Measurements from ENCODE around the gene RASSF5. TPM values are rescaled to one million over a fixed set of nuclear protein-coding genes. Genes with fewer than 3 reads are reported as not detected.

RASSF5 gene
- total and polyA plus RNA-seq, 9 of the 15 experiments (the other 6 are each of a cell fraction or from before 2014, with no cell fraction given), result 6.1 to 41.0 (median 25.2) TPM

DNA sequence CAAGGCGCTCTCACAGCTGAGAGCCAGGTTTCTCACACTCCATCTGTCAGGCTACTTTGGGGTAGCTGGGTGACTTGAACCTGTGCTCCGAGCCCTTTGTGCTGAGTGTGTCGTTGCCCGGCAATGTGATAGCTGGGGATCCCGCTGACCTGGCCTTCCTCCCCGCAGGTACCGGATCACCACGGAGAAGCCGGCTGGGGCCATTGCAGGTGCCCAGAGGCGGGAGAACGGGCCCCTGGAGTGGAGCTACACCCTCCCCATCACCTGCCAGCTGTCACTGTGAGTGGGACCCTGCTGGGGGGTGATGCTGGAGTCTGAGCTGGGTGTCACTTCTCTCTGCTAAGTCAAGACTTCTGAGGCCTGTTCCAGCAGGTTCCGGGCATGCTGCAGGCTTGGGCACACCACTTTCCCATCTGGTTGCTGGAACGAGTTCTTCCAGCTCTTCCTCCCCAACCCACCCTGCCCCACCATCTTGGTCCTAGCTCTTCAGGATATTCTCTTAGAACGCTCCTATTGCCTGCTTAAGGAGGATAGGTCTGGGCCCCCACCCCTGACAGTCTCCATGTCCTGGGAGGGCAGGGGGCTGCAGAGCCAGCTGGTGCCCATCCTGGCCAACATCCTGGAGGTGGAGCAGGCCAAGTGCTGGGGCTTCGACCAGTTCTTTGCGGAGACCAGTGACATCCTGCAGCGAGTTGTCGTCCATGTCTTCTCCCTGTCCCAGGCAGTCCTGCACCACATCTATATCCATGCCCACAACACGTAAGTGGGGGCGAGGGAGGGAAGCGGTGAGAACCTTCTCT lies 29.6 kb upstream of the RASSF5 start:
- Histone ChIP-seq H3K27me3 (ENCODE audit: control insufficient read depth in 2 of 2, insufficient read depth in 2 of 2, low read length in 2 of 2) (peaks cover 18 to 45% of the 10 kb centered on the region in 2 experiments; a peak in 4 of 5 replicates), H3K9me3 (replicated peaks; ENCODE audit: control insufficient read depth, insufficient read depth, low read depth, low read length) (no peaks in the 10 kb centered on the region), H4K20me1 (replicated peaks; ENCODE audit: control insufficient read depth, insufficient read depth, low read length) (0 out of 2 replicates have a peak, but pooled peaks cover 5% of the 10 kb centered on the region), H3K9ac (ENCODE audit: insufficient read depth in 1 of 2, low read depth in 2 of 2, low read length in 2 of 2) (peak overlapping the region in 1 of 2 experiments; percentile 72; a peak in 1 of 4 replicates), H3K4me3 (no peak overlapping the region), H3K79me2 (ENCODE audit: control insufficient read depth, insufficient read depth, low read length) (no peaks in the 10 kb centered on the region), H3K27ac (ENCODE audit: extremely low read depth, low read depth, low read length) (no peak overlapping the region), H2AFZ (ENCODE audit: low read depth, low read length) (no peak overlapping the region), H3K9me1 (ENCODE audit: control insufficient read depth, insufficient read depth, low read length) (no peaks in the 10 kb centered on the region), H3K36me3 (ENCODE audit: control insufficient read depth, insufficient read depth, low read length) (no peaks in the 10 kb centered on the region), H3K4me1 (replicated peaks in 1 of 2; ENCODE audit: control insufficient read depth in 2 of 2, insufficient read depth in 2 of 2, low read length in 2 of 2) (peaks cover 0 to 8% of the 10 kb centered on the region in 2 experiments; a peak in 4 of 5 replicates), H3K4me2 (ENCODE audit: insufficient read depth, low read length) (no peak overlapping the region)
- 17% methylated on average over 19 of the region's 21 CpGs for WGBS (ENCODE audit: insufficient coverage, low coverage, missing lambda C conversion rate)
- TF ChIP-seq, protein P1, sequence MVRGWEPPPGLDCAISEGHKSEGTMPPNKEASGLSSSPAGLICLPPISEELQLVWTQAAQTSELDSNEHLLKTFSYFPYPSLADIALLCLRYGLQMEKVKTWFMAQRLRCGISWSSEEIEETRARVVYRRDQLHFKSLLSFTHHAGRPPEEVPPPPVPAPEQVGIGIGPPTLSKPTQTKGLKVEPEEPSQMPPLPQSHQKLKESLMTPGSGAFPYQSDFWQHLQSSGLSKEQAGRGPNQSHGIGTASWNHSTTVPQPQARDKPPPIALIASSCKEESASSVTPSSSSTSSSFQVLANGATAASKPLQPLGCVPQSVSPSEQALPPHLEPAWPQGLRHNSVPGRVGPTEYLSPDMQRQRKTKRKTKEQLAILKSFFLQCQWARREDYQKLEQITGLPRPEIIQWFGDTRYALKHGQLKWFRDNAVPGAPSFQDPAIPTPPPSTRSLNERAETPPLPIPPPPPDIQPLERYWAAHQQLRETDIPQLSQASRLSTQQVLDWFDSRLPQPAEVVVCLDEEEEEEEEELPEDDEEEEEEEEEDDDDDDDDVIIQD (CRISPR knock-in tag; IDR thresholded peaks at IDR 0.05), result no peak
- TF ChIP-seq ILF3 (IDR thresholded peaks at IDR 0.05; ENCODE audit: borderline replicate concordance) (no peak), SMARCE1 (IDR thresholded peaks at IDR 0.05) (no peak), ZBTB1 (CRISPR knock-in tag; IDR thresholded peaks at IDR 0.05; ENCODE audit: borderline replicate concordance, low read depth) (no peak), RUNX1 (IDR thresholded peaks at IDR 0.05; ENCODE audit: low read depth) (no peak), SAFB (IDR thresholded peaks at IDR 0.05; ENCODE audit: borderline replicate concordance, low read depth, low read length) (no peak), CHD4 (IDR thresholded peaks at IDR 0.05; ENCODE audit: insufficient read depth, insufficient replicate concordance, low read depth, low read length, poor library complexity, severe bottlenecking) (no peak), CBX1 (IDR thresholded peaks at IDR 0.05; ENCODE audit: low read depth) (no peak), BHLHE40 (IDR thresholded peaks at IDR 0.05; ENCODE audit: low read length) (no peak), ZNF24 (IDR thresholded peaks at IDR 0.05) (no peak), ZNF41 (CRISPR knock-in tag; conservative IDR thresholded peaks at IDR 0.05) (no peak), NCOA6 (IDR thresholded peaks at IDR 0.05) (no peak), ZKSCAN3 (CRISPR knock-in tag; IDR thresholded peaks at IDR 0.05) (no peak), PHF20 (IDR thresholded peaks at IDR 0.05; ENCODE audit: partially characterized antibody) (no peak)
- TF ChIP-seq, protein P2, sequence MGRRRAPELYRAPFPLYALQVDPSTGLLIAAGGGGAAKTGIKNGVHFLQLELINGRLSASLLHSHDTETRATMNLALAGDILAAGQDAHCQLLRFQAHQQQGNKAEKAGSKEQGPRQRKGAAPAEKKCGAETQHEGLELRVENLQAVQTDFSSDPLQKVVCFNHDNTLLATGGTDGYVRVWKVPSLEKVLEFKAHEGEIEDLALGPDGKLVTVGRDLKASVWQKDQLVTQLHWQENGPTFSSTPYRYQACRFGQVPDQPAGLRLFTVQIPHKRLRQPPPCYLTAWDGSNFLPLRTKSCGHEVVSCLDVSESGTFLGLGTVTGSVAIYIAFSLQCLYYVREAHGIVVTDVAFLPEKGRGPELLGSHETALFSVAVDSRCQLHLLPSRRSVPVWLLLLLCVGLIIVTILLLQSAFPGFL (CRISPR knock-in tag; IDR thresholded peaks at IDR 0.05), result no peak
- TF ChIP-seq, protein P3, sequence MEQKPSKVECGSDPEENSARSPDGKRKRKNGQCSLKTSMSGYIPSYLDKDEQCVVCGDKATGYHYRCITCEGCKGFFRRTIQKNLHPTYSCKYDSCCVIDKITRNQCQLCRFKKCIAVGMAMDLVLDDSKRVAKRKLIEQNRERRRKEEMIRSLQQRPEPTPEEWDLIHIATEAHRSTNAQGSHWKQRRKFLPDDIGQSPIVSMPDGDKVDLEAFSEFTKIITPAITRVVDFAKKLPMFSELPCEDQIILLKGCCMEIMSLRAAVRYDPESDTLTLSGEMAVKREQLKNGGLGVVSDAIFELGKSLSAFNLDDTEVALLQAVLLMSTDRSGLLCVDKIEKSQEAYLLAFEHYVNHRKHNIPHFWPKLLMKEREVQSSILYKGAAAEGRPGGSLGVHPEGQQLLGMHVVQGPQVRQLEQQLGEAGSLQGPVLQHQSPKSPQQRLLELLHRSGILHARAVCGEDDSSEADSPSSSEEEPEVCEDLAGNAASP (IDR thresholded peaks at IDR 0.05), result no peak
- DNase-seq (ENCODE audit: extremely low read depth in 1 of 4, low spot score in 3 of 4) (no peak), FAIRE-seq (no peak), ATAC-seq (no peak)
- in situ Hi-C loops (cut with MboI), result no loop called here
- BruUV-seq (replicated peaks), result no TSS peak
- intact Hi-C loops (cut with micrococcal nuclease), result loop anchor here (5.0 to 10.0 kb wide), 2 partner anchors 435 to 597 kb away; no protein-coding TSS in a partner anchor
- ChIA-PET CTCF (ENCODE audit: low intra/inter-chr PET ratio) (interaction anchor here (3.0 kb wide), 1 partner anchor 106 kb away, joined by 19 read pairs; no protein-coding TSS in a partner anchor), POLR2A (interaction anchor here (0.6 kb wide), 1 partner anchor 35 kb away, joined by 3 read pairs; no protein-coding TSS in a partner anchor)

Measured in K562 (cell line).